ENCODE results near the gene SPESP1.

- TF ChIP-seq CTCF (IDR thresholded peaks at IDR 0.05 in 8 of 11, conservative IDR thresholded peaks at IDR 0.05 in 3 of 11) (no peak), POLR2A (IDR thresholded peaks at IDR 0.05) (no peak), POLR2AphosphoS5 (IDR thresholded peaks at IDR 0.05) (no peak)
Measured at GRCh38 chr15:68896178-68896577, 34.1 kb upstream of the SPESP1 start.
